HG03045 (cell line): Measurements from ENCODE around the gene HCN1.

Experiments used
- ATAC-seq: cut with Tn5 transposase; IDR thresholded peaks from one replicate; pipeline ENCODE4 v1.9.1; 2021; ENCODE audit warnings: mild to moderate bottlenecking, moderate library complexity; ENCODE audit not compliant: unreplicated experiment

HCN1 gene

DNA sequence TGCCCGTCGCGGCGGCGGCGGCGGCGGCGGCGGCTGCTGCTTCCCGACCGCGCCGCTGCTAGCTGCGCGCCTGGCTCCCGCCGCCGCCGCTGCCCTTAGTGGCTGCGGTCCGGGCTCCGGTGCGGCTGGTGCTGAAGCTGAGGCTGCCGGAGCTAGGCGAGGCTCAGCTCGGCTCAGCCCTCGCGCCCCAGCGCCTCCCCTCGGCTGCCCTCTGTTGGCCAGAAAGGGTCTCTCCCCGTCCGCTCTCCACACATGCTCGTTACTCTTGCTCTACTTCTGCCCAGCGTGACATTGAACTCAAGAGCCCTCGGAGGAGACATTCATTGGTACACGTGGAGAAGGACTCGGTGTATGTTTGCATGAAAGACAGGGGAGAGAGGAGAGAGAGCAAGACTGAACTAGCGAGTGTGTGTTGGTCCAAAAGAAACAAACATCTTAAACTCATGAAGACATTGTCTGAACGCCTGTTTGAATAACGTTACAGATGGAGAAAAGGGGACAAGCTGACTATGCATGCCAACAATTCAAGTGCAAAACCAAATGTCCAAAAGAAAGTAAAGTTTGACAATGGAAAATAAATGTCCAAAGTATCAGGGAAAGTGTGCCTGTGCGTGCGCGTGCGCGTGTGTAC lies at the start of gene HCN1:
HCN1 (minus strand) TSS at position 175 of the 631 bp plus-strand sequence.
- ATAC-seq, result peak; percentile 92

DNA sequence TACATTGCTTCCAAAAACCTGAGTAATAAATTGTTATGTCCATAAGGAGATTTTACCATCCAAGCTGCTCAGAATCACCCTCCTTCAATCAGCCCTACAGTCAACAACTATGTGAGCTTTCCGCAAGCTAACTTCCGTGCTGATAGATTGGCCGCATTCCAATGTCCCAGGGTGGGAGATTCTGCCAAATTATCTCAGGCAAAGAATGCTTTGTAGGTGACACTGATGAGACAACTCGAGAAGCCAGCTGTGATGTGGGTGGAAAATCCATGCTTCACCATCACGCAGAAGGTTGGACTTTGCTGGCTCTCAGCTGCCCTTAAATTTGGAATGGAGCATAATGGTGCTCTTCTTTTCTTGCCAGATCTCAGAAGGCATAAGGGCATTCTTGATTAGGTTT lies 44.9 kb upstream of the HCN1 start:
- ATAC-seq, result no peak

DNA sequence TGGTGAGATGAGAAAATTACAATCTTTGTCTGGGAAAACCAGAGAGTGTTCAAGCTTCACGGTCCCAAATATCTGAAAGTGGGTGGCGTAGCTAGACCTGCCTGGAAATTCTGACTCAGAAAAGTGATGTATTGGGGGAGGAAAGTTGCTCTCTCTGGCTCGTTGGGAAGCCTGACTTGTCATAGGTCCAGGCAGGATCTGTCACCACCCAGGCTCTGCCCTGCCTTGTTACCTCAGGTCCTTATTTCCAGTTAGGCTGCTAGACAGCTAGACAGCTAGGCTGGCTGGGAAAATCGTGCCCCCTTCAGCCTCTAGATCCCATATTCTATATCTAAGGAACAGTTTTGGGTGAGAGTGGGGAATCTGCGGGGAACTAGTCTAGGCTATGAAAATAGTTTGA lies 41.0 kb upstream of the HCN1 start:
- ATAC-seq, result no peak

DNA sequence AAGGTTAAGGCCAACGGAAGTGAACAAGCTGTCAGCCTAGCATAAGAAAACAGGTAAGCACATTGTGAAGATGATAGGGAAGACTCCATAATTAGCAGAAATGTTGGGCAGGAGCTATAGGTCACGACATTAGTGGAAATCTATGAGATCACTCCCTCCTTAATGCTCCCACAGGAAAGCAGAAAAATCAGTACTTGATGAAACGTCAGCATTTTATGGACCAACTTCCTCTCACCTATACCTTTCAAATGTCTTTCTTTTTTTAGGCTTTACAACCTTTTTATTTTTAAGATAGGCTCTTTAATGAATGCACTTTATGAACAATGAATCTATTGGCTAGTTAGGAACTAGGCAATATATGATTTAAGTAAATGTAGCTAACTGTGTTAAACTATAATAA lies 29.4 kb upstream of the HCN1 start:
- ATAC-seq, result no peak

DNA sequence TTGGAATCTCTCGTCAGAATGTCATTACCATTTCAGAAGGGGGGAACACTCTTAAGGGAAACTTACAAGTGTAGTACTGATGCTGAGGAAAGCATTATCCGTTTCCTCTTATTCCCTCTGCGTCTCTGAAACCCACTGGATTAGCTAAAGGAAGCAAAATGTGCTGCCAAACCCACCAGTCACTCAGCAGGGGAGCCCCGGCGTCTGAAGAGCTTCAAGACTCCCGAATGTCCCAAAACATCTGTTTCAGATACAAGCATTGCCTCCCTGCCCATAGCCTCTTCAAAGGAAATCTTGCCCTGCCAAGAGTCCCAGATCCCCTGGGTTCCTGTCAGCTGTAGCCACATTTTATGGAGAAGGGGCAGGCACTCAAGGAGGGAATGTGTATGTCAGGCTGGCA lies 1.0 kb upstream of the HCN1 start:
- ATAC-seq, result no peak

DNA sequence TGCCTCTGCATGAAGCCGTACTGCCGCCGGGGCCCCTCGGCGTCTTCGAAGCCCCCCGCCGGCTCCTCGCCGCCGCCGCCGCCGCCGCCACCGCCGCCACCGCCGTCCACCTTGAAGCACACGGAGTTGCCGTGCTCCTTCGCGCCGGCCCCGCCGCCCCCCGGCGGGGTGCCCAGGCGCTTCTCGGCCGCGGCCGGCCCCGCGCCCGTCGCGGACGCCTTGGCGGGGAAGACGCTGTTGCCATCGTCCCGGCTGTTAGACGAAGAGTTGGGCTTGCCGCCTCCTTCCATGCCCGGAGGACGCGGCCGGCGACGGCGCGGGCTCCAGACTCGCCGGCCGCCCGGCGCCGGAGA lies 400 bp downstream of the HCN1 start:
- ATAC-seq, result peak; percentile 28

DNA sequence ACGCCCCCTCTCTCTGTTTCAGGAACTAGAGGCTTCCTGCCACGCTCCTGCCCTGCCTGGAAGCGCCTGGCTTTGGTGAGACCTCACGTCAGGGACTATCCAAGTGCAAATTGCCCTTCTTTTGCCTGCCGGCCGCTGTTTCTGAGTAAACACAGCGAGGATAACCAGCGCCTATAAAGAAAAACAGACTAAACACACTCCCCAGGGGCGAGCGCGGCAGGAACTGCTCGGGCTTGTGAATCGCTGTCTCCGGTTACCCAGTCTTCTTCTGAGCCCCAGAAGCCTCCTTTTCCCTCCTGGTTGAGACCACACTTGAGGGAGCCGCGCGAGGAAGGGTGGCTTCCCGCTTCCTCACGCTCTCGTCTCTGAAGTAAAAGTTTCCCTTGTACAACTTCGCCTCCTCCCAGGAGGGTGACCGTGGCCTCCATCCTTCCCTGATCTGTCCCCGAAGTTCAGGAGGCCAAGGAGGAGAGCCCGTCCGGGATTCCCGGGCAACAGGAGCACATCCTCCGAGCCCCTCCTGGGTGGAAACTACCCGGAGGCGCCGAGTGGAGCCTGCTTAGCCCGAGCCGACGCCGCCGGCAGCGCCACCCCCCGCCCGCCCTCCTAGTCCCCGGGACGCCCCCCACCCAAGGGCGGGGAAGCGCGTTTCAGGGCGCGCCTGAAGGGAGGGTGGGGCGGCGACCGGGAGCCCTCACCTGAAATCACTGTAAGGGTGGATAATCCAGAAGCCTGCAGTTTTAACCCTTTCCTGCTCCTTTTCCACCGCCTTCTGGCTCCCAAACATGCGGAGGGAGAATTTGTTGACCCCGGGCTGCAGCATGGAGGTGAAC lies 993 bp downstream of the HCN1 start:
- ATAC-seq, result no peak

DNA sequence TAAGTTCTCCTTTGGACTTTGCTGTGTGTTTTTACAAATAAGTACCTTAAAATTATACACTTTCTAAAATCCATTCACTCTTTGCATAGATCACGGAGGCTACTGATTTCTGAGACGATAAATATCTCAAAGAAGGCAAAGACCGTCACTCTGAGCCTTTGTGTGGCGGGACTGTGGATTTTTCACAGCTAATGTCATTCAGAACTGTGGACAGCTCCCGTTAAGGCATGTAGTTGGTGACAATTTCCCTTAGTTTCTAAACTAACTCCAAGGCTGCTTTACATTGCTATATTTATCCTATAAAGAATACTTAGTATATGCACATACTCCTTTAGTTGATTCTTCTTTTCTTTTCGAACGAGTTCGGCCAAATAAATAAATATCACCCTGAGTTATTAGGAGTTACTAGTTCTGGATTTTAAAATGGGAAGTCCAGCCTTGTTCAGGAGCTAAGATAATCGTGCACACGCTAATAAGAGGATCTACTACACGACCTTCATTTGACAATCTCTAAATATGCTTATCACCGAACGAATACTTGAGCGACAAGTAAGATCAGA lies 1.8 kb downstream of the HCN1 start:
- no peak for ATAC-seq

DNA sequence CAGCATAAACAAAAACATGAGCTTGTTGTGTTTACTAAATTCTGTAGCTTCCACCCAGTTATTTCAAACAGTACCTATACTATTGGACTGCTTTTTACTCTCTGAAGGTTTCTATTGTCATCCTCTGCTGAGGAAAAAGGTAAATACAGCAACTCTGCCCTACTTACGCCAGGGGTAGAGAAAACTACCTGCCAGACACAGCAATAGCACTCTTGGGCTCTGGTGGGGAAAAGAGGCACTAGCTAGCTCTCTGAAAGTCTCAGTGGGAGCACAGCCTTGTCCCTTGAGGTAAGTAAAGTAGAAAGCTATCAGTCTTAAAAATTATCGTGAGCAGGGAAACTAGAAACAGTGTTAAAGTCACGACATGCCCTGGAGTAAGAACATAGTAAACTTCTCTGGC lies 3.7 kb downstream of the HCN1 start:
- ATAC-seq, result no peak

DNA sequence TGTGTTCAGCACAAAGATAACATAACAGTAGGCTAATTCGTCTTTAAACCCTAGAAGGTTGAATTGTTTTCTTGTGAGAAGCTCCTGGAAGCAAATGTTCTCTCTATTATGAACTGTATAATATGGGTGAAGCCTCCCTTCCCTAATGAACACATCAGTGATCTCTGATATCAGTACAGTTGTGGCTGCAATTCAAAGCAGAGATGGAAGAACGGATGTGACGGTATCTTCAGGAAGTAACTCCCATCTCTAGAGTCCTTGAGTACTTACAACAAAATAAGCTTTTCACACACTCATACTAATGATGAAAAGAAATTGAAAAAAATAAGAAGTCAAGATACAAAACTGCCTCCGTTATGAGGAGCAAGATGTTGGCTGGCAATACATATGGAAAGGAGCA lies 4.5 kb downstream of the HCN1 start:
- no peak for ATAC-seq

DNA sequence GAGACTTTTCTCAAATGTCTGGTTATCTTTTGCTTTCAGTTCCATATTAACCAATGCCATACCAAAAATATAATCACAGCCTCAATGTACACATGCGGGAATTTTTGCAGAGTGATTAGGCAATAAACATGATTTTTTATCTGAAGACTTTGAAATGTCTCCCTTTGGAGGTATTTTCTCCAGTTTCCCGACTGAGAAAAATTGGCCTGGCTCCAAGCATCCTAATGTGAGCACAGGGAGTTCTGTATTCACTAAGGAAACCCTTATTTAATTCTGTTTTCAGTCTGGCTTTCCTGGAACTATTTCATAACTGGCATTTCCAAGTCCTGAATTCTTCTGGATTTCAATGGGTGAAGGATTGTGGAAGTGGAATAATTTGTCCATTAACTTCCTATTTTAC lies 8.5 kb downstream of the HCN1 start:
- ATAC-seq, result no peak

DNA sequence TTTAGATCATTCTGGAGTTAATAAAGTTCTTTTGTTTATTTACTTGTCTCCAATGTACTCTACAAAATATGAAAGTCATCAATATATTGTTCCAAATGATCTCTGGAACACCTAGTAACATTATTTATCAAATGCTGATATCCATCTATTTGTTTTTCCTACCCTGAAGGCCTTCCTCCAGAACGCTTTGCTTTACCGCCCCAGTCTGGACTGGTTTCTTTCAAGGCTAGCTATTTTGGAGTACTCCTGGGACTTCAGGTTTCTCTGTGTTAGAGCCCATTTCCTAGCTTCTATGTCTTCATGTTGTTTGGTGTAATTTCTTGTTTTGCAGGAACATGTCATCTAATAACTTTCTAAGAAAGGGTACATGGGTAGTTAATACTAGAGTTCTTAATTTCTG lies 9.6 kb downstream of the HCN1 start:
- no peak for ATAC-seq

DNA sequence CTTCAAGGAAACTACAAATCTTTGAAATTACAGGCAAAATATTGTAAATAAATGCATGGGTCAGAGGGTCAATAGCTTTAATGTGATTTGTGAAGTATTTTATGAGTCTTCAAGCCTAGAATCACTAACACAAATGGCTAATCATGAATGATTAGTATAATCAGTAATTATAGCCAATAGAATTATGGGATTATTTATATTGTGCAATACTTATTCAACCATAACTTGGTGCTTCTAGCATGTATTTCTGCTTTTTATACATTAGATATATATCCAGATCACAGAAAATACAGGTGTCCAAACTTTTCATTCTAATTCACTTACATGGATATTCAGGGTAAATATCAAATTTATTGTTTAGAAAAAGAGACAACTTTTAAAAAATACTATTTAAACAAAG lies 12.1 kb downstream of the HCN1 start:
- ATAC-seq, result no peak

DNA sequence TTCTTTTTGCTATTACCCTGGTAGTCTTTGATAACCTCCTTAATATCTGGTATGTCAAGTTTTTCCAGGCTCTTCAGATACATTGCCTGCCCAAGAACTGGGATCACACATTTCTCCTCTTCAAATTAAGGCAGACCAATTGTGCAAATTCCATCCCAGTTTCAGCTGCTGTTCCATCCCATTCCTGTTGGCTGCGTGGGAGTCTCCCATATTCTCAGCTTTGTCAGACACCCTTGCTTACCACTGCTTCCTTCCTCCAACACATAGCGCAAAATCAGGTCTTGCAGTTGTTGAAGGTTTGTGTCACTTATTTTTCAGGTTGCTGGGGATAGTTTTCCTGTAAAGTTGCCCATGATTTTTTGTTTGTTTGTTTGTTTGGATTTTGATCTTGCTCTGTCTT lies 15.2 kb downstream of the HCN1 start:
- no peak for ATAC-seq

DNA sequence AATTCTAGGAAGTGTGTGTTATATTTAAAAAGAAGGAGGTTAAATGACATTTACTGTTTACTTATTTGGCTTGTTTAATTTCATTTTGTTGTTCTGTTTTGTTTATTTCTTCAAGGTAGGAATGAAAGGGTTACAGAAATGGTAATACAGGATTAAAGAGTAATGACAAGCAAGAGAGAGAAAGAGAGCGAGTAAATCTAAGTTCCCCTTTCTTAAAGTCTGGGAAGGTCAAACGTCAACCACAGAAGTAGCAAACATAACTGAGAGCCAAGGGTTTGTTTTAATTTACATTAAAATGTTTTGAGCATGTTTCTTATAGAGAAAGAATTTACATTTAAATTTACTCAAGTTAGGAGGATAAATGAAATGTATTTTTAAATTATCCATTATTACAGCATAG lies 18.7 kb downstream of the HCN1 start:
- ATAC-seq, result no peak

DNA sequence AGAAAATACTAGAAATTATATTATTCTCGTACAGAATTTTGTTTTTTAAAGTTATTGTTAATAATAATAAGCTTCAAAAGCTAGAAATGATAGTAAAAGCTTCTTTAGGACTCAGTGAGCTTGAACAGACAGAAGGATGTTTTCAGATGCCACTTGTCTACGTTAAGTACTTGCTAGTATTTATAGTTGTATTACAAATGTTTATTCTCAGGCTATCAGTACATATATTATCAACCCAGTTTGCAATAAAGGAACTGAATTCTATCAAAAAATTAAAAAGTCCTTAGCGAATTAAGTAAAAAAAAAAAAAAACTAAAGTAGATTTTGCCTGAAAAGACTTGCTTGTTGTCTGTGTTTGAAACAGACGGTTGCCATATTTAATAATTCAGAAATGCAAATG lies 23.9 kb downstream of the HCN1 start:
- no peak for ATAC-seq

DNA sequence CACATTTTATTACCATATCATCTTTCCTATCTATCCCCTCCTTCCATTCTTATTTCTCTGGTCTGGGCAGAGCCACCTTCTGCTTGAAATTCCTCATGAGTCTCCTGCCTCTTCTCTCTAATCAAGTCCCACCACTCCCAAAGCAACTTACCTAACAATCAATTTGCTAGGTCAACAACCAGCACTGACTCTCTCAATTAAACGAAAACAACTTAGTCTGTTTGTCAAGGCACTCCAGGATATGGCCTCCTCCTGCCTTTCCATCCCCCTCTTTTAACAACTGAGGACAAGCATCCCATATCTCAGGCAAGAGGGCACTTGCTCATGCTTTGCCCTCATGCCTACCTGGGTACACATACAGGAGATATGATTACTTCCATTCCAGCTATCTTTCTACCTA lies 47.4 kb downstream of the HCN1 start:
- ATAC-seq, result no peak

DNA sequence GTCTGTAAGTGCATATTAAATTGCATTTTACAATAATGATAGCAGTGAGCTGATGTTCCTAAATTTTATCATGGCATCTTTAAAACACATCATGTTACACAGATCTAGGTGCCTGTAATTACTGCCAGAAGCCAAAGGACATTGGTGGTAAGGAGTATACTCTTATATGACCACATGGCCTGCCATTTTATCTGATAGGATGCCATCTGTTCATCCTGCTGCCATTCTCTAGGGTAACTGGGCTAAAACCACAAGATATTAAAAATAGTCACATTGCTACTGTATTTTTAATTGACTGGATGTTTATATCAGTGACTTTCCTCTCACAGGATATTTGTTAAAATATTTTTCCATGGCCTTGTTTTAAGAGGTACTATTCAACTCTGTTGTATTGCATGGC lies 53.1 kb downstream of the HCN1 start:
- no peak for ATAC-seq

DNA sequence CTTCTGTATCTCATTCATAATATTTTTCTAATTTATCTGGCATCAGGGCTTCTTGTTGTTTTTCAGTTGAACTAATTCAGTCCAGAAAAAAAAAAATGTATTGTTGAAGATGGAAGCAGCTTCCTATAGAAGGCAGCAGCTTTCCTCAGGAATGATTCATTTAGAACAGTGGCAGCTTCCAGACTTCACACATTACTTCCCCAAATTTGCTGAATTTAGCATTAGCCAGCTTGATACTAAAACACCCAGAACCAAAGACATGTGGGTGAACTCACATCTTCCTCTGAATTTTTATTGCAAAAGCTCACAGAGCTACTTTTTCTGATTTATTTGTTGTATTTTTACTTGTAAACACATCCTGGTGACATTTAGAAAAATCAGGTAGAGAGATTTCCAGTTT lies 53.8 kb downstream of the HCN1 start:
- no peak for ATAC-seq

DNA sequence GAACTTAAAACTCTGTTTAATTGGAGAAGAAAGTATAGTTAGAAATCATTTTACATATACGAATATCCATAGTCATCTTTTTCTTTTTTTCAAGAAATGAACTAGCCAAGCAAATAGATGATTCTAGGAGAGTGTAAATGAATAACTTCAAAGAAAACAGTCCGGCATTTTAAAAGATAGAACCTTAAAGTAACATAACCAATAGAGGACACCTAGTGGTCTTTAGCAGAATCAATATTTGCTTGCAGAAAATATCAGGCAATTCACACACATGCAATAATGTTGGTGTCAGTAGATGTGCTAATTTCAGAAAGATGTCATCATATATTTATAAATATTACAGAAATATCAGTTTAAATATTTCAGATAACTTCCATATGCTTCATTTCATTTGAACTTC lies 57.1 kb downstream of the HCN1 start:
- ATAC-seq, result no peak

DNA sequence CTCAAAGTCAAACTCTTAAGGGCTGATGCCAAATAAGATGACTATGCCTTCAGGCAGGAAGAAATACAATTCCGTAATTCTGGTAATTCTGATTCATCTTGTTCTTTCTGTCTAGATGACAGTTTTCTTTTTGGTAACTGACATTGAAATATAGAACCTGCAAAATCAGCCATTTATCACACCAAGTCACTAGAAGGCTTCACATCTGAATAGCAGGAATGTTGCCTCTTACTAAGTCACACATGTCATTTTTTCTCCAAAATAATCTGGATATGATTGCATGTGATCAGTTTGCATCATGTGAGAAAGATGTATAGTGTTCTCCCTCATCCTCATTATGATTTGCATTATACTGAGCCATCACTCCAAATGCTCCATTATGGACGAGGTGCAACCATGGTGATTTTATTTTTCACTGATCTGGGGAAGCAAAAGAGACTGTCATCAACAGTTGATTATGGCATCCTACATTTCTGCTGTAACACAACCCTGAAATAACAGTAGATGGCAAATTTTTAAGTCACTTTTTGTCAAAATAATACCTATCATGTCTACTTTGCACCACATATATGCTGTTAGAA lies 69.0 kb downstream of the HCN1 start:
- no peak for ATAC-seq

DNA sequence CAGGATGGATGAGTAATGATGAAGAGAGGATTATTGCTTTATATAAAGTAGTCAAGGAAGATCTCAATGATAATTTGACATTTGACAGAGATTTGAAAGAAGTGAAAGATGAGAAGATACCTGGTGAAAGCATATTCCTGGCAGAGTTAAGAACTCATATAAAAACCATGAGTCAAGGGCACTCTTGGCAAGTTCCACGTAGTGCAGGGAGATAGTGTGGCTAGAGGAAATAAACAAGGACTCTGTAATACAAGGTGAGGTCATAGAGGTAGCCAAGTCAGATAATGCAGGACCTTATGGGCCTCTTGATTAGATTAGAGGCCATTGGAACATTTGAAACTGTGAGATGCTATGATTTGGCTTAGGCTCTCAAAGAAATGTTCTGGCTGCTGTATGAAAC lies 72.3 kb downstream of the HCN1 start:
- no peak for ATAC-seq
